NCI-H2196 treated with DMSO at 0.1 percent for 48 hours (cell line): ENCODE measurements around the gene ADIPOR2.
"Not testable (repeated sequence)": the region's sequence is repeated elsewhere in the genome, so short reads cannot be mapped to it uniquely, and the experiment has no call there.

ENCODE experiments used
- DNase-seq: peaks from one replicate; lab custom pipeline; 2025; ENCODE audit not compliant: unreplicated experiment; lab: John Stamatoyannopoulos, UW

Gene ADIPOR2

DNA sequence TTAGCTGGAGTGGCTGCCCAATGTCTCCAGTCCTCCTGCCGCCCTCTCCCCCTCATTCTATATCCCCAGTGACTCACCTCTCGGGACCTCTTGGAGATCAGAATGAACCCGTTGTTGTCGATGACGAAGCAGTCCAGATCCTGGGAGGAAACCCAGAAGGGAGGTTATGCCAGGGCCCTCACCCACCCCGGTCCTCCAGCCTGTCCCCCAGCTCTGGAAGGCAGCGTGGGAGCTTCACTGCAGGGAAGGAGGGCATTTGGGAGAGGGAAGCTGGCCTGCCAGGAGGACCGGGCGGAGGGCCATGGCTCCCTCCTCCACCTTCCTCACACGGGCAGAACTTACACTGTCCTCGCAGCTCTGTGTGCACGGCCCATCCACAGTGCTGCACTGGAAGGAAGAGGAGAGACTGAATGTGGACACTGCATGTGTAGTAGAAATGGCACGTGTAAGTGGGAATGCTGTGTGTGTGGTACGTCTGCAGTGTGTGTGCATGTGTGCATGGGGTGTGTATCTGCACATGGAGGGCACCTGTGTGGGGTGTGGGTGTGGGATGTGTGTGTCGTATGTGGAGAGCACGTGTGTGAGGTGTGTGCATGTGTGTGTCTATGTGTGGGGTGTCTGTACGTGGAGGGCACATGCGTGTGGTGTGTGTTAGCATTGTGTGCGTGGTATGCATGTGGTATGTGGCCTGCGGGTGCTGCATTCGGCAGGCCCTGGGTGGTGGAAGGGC, 119.5 kb downstream of the ADIPOR2 start:
- no peak for DNase-seq

DNA sequence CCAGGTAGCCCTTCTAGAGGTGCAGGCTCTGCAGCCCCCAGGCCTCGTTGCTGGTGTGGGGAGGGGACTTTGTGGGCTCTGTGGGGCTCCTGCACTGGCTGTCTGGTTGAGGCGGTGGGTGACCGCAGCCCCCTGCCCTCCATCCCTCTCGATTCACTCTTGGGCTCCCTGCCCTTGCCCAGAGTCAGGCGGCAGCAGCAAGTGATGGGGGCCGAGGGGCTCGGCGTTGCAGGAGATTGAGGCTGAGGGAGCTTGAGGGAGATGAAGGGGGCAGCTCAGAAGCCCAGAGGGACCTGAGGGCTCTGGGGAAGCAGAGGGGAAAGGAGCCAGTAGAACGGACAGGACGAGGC, 120.0 kb downstream of the ADIPOR2 start:
- no peak for DNase-seq

DNA sequence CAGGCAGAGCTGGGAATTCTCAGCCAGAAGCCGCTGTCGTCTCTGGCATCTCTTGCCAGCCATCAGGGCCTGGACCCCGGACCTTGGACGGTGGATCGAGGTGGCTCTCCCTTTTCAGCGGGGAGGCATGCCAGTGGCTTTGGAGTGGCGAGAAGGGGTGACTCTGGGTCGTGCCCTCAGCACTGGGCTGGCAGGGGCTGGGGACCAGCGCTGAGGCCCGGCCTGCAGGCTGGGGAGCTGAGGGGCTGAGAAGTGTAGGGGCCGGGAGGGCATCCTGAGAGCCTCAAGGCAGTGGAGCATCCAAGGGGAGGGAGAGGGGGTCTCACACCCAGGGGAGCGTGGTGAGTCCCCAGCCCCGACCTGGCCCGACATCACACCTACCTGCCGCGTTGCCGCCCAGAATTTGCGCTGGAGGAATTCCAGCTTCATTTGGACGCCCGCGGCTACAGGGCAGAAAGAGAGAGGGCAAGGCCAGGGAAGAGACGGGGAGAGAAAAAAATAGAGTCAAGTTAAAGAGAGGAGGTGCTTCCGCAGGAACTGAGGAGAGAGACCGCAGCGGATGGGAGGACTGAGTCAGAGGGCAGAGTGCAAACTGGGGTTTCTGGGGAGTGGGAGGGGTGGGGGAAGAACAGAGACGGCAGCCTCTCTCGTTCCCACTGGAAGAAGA, 120.5 kb downstream of the ADIPOR2 start:
- DNase-seq: no peak

DNA sequence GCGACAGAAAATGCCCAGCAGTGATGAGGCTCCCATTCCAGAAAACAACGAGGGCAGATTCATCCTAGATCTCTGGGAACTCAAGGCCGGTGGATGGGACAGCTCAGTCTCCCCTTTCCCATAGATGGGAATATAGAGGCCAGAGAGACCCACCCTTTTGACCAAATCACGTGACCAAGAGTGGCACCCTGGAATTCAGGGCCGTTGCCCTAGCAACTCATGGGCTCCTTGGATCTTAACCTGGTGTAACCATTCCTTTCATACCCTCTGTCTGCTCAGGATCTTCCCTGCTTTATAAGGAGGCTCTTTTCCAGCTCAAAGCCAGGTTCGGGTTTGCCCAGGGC, 121.0 kb downstream of the ADIPOR2 start:
- no peak for DNase-seq

DNA sequence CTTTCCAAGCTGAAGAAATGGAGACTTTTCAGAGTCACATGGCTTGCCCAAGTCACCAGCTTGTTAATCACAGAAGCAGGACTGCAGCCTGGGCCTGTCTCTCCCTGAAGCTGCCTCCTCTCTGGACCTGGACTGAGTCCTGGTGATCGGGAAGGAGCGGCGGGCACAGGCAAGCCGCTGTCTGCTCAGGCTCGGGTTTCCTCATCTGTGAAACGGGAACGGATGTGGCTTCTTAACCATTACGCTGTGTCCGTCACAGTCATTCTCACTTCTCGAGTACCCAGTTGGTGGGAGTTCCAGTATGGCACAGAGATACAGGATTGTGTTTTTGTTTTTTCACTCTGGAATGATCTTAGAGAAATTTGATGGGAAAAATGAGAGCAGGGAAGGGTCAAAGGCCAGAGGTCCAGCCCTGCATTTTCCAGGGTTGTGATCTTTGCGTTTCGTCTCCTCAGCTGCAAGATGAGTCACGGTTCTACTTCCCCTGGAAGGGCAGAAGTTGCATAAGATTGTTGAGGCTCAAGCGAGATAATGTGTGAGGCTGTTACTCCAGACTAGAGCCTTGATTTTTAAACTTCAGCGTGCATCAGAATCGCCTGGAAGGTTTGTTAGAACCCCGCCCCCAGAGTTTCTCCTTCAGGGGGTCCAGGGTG, 121.9 kb downstream of the ADIPOR2 start:
- DNase-seq: no peak

DNA sequence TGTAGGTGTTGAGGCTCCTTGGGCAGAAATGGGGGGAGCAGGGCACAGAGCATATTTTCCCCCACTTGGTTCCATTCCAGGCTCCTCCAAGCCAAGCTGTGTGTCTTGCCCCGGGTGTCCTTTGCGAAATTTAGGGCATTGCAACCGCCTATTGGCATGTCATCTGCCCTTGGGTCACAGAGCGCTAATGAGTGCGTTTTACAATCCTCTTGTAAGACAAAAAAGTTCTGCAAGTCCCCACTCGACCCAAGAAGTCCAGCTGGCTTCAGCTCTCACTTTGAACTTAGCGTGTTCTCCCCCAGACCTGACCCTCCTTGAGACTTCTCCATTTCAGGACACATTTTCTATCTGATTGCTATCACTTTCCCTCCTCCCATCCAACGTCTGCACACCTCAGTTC, 123.4 kb downstream of the ADIPOR2 start:
- no peak for DNase-seq

DNA sequence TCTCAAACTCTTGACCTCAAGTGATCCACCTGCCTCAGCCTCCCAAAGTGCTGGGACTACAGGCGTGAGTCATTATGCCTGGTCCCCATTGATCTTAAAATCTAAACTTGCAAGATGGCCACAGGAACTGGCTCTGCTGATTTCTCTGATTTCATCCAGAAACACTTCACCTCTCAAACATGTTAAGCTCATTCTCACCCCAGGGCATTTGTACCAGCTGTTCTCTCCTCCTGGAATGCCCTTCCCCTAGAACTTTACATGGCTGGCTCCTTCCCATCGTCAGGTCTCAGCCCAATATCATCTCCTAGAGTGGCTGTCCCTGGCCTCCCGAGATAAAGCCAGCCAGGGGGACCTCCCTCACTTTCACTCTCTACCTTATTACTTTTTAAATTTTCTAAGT, 124.2 kb downstream of the ADIPOR2 start:
- no peak for DNase-seq

DNA sequence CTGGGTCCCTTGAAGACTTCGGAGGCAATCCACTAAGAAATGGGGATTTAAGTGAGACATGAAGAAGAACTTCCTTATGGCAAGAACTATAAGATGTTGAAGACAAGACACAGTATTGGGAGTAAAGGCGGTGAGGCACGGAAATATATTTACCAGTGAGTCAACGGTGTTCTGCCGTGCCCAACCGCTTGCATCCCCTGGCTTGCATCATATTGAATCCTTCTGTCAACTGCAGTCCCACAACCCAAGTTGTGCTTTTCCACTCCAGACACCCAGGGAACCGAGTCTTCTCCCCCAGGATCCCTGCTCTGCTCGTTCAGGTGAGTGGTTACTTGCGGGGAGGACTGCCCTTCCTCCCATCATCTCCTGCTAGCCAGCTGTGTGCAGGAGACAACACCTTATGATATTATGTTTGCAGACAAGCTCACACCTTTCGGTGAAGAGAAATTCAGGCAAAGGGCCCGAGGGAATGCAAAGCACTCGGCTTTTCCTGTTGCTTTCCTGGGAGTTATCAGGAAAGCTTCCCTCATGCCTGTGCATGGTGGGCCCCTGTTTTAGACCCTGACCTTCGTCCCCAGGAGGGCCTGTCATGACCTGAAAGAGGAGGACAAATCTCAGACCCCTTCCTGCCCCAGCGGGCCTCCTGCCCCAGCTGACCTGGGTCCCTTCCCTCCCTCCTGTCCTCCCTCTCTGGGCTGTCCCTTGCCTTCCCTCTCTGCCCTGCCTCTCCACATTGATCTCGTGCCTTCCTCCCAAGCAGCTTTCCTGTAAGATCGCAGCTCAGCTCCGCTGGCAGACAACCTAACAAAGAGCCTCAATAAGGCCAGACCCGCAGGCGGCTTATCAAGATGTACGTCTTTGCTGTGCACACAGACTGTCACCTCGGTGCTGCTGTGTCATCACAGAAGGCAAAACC, 125.2 kb downstream of the ADIPOR2 start:
- DNase-seq: no peak

DNA sequence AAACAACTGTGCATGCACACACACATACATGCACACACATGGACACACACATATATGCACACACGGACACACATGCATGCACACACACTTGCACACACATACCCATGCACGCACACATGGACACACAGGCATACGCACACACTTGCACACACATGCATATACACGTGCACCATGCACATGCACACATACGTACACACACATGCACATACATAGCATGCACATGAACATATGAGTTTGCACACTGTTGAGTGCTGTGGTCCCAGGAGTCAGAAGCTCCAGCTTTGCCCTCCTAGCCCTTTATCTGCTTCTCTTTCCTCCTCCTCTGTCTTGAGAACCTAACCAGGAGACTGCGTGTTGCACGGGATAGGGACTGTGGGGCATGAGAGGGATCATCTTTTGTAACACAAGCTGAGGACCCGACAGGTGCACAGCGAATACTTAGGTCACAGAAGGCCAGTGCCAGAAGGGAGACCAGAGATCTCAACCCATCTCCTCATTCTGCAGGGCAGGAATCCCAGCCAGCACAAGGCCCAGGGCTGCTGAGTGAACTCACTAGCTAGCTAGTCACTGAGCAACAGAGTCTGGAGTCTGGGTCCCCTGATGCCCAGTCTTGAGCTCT, 126.0 kb downstream of the ADIPOR2 start:
- no peak for DNase-seq

DNA sequence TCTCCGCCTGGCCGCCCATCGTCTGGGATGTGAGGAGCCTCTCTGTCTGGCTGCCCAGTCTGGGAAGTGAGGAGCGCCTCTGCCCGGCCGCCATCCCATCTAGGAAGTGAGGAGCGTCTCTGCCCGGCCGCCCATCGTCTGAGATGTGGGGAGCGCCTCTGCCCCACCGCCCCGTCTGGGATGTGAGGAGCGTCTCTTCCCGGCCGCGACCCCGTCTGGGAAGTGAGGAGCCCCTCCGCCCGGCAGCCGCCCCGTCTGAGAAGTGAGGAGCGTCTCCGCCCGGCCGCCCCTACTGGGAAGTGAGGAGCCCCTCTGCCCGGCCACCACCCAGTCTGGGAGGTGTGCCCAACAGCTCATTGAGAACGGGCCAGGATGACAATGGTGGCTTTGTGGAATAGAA, 127.1 kb downstream of the ADIPOR2 start:
- not testable (repeated sequence) for DNase-seq

DNA sequence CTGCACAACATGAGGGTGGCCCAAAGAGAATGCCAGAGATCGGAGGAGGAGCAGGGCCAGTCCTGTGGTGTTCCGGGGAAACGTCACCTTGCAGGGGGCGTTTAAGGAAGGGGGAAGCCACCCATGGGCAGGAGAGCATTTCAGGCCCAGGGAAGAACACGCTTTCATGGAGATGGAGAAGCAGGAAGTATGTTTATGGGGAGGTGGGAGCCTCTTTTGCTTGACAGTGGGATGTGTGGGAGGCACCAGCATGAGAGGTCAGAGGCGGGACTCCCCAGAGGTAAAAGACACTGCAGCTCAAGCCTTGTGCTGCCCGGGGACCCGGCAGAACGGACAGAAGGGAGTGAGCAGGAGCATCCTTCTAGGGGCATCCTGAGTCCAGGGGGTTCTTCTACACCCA, 128.2 kb downstream of the ADIPOR2 start:
- no peak for DNase-seq

DNA sequence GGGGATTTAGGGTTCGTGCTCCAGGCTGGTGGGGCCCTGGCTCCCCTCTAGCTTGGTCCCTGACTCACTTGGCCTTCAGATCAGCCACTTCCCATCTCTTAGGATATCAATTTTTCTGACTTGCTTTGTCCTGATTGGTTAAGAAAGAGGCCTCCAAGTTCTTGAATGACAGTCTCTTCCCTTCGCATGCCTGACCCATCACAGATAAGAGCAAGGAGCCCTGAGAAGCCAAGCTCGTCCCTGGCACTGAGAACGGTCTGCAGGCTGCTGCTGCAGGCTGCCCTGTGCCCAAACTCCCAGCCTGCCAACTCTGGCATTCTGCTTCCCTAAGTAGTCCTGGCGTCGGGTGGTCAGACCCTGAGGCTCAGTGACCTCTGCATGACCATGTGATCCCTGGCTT, 128.7 kb downstream of the ADIPOR2 start:
- no peak for DNase-seq

DNA sequence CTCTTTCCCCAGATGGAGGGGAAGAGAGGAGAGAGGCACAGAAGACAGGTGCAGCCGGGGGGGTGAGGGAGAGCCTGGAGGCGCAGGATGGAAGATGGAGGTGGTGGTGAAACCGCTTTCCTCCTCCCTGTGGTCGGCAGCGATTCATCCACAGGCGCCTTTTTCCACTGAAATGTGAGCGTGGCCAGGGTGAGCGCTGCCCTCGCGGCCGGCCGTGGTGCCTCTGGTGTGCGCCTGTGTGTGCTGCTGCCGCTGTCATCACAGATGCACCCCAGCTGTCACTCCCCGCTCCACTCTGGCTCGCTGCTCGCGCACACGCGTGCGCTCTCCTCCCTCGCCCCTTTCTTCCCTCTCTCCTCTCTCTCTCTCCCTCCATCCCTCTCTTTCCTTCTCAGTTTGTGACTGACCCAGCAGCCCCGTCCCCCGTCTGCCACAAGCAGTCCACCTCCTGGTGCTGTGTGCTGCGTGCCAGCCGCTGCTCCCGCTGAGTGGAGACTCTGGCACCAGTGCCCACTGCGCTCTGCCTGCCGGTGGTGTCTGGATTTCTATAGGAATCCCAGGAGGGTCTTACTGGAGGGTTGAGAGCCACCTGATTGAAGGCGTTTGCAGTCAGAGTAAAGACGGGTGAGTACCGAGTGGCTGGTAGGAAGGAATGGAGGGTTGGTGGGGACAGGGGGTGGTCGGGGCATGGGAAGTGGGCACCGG, 129.5 kb downstream of the ADIPOR2 start, which contains the start of gene LRTM2:
TSS of gene LRTM2 (plus strand) at position 375 of the 705 bp plus-strand sequence. CDS start 7,584 bp downstream, outside the sequence.
- DNase-seq: no peak

DNA sequence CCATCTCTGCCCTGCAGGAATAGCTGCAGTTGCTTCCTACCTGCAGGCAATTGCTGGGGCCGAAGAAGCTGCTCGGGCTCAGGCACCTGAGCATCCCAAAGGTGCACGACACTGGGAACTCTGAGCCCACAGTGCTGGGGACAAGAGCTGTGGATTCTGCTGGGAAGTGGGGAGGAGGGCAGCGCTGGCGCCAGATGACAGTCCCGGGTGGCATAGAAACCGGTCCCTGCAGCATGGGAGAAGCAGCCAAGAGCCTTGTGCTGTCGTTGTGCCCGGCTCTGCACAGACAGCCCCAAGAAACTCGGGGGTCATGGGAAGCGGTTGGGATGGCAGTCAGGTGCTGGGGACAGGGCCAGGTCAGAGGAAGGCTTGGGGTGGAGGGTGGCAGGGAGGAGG, 130.0 kb downstream of the ADIPOR2 start:
- no peak for DNase-seq

DNA sequence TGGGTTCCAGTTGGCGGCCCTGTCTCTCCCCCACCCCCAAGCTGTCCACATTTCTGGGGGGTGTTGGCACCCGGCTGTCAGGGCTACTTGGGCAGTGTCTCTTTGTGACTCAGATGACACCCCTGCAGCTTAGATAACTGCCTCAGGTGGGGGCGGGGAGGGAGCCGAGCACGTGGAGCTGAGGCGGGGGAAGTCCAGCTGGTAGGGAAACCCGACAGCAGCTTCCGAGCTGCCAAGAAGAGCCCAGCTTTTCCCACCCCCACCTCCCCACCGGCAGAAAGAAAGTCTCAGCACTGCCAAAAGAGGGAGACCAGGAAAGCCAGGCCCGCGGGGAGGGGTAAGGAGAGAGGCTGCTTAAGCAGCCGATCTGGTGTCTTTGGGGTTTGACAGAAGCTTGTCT, 130.9 kb downstream of the ADIPOR2 start:
- DNase-seq: no peak

DNA sequence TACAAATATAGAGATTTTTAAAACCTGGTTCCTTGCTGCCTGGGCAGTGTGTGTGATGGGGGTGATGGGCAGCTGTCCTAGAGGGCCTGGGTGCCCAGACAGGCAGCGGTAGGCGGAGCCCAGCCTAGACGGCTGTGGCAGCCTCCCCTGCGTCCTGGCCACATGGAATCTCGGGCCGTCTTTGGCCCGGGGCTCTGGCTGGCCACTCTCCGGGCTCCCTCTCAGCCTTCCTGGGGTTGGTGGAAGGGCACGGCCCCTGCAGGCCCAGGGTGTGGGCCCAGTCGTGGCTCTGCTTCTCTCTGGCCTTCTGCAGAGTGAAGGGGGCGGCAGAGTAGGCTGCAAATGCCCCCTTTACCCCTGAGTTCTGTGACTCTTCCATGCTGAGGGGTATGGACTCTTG, 131.8 kb downstream of the ADIPOR2 start:
- no peak for DNase-seq

DNA sequence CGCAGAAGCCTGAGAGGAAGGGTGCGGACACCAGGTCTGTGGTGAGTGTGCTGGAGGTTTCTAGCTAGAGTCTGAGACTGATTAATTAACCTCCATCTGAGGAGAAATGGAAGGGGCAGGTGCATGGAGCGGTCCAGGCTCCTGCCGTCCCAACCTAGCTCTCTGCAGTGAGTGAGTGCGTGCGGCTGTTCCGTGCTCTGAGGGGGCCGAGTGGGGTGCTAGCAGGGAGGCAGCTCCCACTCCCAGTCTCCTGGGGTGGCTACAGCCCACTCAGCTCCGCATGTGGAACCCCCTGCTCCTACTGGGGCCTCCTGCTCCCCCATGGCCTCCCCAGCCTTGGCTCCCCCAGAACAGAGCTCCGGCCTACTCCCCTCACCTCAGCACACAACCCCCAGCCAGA, 132.4 kb downstream of the ADIPOR2 start:
- DNase-seq: no peak

DNA sequence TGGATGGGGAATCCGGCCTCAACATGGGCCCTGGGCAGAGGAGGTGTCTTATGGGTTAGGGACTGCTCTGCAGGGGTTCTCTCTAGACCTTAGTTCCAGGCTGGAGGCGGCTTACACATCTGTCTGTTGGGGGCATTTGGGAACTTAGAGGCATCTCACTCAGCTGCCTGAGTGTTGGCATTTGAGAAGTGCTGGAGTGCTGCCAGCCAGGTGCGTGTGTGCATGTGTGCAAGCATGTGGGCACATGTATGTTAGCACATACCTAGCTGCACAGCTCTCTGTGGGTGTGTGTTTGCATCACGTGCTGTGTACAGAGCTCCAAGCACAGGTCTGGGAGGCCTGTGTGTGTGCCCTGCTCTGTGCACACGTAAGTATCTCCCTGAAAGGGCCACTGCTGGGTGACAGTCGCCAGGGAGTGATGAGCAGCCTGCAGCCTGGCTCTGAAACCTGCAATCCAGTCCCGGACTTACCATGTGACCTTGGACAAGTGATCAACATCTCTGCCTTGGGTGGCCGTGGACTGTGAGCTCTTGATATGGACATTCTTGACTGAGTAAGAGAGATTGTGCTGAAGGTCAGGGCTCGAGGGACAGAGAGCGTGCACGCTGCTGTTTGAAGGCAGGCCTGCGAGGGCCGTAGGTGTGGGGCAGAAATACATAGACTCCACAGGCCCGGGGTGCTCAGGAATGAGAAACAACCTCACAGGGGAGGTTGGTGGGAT, 134.7 kb downstream of the ADIPOR2 start:
- no peak for DNase-seq

DNA sequence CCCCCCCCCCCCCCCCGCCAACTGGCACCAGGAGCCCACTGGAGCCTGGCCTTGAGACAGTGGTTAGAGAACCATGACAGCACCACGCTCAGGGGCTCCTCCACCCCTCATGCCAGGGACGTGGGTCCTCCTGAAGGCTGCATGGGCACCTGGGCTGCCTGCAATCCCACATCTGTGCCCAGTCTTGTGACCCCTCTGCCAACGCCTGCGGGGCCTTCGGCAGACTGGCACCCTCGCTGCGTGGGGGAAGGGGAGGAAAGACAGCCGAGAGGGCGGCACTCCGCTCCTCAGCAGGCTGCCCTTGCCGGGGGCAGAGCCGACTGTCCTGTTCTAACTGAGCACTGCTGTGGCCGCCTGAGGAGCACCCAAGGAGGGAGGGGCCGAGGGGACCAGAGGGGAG, 135.5 kb downstream of the ADIPOR2 start:
- no peak for DNase-seq
